CD4-positive, alpha-beta T cell treated with Interleukin-15 for 1 hour (primary cell): ENCODE results near the gene TCERG1L.
"Not testable (repeated sequence)": the region's sequence is repeated elsewhere in the genome, so short reads cannot be mapped to it uniquely, and the experiment has no call there.

ENCODE experiments used
- DNase-seq: peaks from one replicate; pipeline ENCODE4 v3.0.0-alpha.2; 2020

The TCERG1L gene

GRCh38 chr10:131137223-131137622 lies 174.3 kb downstream of the TCERG1L start:
- no peak for DNase-seq

DNA sequence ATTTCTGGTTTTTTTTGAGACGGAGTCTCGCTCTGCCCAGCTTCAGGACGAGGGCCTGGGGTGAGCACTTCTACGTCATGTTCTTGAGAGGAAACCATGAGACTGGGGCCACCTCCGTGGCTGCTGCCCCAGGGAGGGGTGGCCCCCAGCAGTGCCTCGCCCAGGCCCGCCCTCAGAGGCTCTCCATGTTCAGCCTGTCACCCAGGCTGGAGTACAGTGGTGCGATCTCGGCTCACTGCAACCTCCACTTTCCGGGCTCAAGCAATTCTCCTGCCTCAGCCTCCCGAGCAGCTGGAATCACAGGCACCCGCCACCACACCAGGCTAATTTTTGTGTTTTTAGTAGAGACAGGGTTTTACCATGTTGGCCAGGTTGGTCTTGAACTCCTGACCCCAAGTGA lies 175.2 kb downstream of the TCERG1L start:
- DNase-seq, result not testable (repeated sequence)

GRCh38 chr10:131135716-131136115 lies 175.8 kb downstream of the TCERG1L start:
- DNase-seq, result no peak

DNA sequence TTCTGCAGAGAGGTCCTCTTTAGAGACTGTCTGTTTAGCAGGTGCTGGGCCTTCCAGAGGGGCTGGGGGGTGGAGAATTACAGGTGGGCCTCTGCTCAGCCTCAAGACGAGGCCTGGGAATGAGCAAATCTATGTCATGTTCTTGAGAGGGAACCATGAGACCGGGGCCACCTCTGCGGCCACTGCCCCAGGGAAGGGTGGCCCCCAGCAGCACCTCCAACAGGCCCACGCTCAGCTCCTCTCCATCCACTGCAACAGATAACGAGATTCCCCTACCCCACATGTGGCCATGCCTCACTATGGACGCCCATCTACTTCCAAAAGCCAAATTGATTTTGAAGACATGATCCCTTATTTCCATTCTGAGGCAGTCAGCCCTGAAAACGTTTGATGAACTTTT lies 176.9 kb downstream of the TCERG1L start:
- DNase-seq, result no peak

GRCh38 chr10:131134001-131134576 lies 177.4 kb downstream of the TCERG1L start:
- DNase-seq, result no peak

- DNase-seq, result no peak
Observed at GRCh38 chr10:131132681-131133080, 178.8 kb downstream of the TCERG1L start.

DNA sequence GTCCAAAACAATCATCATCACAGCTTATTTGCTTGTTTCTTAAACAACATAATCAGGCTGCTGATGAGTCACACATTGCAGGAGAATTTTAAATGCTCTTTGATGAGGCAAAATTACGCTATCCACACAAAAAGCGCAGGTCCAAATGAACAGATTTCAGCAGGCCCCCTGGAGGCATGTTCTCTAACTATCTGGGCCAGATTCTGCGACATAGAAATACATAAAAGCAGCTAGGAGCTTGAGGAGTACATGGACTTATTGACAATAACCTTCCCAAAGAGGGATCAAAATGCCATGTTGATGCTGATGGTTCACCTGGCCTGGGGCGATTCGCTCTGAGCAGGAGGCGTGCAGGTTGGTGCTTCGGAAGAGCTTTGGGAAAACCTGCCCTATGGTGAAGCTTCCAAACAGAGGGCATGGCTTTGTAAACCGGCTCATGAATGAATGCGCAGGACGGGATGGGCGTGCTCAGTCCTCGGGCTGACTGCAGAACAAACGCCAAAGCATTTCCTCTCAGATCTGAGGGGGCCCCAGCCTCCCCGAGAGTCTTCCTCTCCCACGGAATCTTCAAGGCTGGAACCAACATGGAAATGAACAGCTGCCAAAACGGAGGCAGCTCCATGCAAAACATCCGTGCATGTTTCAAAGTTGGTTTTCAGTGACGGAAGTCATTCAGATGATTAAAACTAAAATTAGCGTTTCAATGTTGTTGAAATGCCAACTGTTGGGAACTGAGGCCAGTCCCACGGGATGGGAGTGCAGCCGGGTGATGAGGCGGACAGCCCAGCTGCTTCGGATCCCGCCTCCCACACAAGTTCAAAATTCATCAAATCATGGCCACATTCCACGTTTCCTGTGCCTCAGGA lies 179.6 kb downstream of the TCERG1L start:
- no peak for DNase-seq

DNA sequence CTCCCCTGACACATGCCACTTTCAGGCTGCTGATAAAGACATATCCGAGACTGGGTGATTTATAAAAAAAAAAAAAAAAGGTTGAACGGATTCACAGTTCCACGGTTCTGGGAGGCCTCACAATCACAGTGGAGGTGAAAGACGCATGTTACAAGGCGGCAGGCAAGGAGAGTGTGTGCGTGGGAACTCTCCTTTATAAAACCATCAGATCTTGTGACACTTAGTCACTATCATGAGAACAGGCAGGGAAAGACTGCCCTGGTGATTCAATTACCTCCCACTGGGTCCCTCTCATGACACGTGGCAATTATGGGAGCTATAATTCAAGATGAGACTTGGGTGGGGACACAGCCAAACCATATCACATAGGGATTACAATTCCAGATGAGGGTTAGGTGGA lies 181.5 kb downstream of the TCERG1L start:
- no peak for DNase-seq

DNA sequence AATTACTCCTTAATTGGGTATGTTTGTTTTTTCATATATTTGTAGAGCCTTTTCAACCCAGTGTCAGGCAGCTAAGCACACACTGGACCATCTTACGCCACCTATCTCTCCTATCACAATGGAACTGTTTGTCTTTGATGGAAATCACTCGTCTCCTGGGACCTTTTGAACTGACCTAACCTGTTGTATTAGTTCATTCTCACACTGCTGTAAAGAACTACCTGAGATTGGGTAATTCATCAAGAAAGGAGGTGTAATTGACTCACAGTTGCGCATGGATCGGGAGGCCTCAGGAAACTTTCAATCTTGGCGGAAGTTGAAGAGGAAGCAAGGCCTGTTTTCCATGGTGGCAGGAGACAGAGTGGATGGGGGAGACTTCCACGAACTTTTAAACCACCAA lies 182.0 kb downstream of the TCERG1L start:
- DNase-seq, result no peak

DNA sequence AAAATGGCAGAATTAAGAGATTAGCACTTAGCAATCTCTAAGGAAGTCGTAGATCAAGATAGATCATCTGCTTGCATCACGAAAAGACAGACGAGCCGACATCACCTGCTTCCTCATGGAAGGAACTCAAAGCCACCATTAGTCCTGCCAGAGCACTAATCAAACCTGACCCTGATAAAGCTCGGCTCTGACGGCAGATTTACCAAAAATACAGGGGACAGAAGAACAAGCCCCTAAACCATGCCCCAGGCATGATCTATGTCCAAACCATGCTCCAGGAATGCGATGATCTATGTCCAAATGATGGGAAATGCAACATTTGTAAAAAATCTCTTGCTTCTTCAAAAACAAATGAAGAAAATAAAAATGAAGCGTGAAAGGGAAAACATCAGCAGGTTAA lies 182.8 kb downstream of the TCERG1L start:
- DNase-seq, result no peak

DNA sequence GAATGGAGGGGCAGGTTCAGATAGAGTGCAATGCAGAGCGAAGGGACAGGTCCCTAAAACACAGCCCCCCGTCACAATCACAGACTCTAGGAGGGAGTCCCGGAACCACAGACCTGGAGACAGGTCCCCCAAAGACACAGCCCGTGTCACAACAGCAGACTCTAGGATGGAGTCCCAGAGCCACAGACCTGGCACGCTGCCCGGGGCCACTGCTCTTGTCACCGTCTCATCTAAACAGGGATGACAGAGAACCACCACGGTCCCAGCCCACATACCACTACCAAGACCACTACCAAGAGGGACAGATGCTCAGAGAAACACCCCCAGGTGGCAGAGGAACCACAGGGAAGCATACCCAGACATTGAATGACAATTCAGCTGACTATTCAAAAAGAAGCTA lies 183.9 kb downstream of the TCERG1L start:
- DNase-seq, result no peak

DNA sequence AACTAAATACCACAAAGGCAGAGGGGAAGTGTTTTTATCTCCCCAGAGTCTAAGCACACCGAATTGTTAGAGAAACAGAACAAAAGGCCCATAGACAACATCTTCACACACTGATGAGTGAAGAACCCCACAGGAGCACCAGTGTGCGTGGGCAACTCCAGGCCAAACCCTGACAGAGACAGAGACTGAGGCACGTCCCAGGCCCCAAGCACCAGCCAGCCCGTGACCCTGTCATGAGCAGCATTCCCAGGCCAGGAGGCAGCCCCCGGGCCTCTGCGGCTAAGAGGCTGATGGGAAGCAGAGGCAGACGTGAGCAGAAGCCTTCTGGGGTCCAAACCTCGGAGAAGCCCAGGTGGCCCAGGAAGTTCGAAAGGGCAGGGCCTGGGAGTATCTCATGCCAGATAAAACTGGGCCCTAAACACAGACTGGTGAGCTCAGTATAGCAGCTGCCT lies 184.4 kb downstream of the TCERG1L start:
- no peak for DNase-seq

DNA sequence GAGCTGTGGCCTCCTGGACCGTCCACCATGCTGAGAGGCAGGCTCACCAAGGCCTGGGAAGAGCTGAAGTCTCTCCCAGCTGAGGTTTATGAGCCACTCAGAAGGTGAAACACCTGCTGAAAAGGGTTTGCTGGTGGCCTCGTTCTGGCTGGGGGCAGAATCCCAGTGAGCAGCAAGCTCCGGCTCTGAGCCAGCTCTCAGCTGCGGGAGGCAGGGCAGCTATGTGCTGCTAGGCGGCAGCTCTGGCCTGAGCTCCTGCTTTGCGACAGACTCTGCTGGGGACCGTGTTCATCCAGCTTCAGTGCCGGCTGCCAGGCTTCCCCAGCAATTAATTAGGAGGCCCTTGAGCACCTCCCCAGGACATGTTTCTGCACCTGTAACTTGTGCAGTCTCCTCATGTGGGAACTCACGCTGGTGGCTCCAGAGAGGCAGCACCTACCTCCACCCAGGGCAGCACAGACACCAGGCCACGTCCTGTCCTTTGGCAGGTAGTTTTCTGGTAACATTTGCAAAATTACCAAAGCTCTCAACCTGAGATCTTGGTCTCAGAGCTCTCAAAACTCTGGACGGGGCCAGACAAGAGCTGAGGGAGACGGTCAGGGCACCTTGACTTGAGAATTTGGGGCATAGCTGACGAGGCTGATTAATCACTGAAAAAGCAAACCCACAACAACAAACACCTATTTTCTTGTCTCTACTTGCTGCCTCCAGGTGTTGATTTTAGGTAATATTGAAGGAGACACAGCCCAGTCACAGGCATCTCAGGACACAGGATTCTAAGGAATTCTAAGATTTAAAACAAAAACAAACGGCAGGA lies 185.0 kb downstream of the TCERG1L start:
- no peak for DNase-seq

DNA sequence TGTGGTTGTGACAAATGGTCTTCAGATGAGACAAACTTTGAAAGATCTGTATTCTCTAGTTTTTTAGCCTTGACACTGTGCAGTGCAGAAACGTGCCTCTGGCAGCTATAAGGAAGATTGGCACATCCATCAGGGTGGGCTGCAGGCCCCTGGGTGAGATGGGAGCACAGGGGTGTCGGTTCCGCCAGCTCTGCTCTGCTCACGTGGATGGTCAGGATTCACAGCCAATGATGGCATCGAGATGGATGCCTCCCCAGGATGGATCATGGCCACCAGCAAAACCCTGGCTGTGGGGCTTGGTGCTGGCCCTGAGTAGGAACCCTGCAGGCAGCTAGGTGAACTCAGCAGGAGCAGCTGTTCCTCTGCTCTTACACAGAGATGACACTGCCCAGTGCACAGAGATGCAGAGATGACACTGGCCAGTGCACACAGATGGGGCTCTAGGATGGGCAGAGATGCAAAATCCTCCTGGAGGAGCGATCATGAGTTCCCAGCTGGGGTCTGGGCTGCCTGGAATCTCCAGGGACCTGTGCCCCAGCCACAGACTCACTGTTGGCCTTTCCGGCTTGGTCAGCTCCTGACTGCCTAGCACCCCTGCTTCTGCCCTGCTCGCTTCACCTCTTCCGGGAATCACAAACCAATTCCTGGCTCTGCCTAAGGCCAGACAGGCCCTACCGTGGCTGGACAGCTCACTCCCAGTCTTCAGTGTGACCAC lies 185.9 kb downstream of the TCERG1L start:
- DNase-seq, result no peak

GRCh38 chr10:131124945-131125344 lies 186.6 kb downstream of the TCERG1L start:
- DNase-seq, result no peak

- no peak for DNase-seq
Observed at GRCh38 chr10:131123496-131123895, 188.0 kb downstream of the TCERG1L start.

- no peak for DNase-seq
Observed at GRCh38 chr10:131121511-131122035, 189.9 kb downstream of the TCERG1L start.

DNA sequence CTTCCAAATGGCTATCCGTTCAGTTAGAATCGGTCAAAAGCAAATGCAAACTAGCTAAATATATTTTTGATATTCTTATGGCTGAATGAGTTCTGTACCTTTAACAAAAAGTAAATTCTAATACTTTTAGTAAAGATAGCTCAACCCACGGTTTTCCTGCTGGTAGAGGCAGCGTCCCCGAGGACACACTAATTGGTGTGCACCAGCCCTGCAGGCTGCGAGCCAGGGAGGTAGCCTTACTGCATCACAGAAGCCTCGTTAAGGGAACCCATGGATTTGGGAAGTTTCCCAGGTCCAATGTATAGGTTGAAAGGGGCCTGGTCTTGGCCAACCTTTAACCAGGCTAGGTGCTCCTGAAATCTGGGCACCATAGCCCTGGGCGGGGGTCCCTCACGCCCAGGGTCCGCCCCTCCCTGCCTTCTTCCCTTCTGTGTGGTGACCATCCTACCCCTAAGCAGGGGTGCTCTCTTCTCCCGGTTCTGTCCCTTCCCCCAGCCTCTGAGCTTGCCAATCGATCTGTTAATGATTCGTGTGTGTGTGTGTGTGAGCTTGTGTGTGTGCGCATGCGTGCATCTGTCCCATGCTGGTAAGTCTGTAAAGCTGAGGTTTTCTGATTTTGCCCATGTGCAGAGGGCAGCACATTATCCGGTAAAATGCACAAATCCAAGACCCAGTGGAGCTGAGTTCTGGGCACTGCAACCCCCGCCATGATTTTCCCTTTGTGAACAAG lies 191.7 kb downstream of the TCERG1L start:
- no peak for DNase-seq

DNA sequence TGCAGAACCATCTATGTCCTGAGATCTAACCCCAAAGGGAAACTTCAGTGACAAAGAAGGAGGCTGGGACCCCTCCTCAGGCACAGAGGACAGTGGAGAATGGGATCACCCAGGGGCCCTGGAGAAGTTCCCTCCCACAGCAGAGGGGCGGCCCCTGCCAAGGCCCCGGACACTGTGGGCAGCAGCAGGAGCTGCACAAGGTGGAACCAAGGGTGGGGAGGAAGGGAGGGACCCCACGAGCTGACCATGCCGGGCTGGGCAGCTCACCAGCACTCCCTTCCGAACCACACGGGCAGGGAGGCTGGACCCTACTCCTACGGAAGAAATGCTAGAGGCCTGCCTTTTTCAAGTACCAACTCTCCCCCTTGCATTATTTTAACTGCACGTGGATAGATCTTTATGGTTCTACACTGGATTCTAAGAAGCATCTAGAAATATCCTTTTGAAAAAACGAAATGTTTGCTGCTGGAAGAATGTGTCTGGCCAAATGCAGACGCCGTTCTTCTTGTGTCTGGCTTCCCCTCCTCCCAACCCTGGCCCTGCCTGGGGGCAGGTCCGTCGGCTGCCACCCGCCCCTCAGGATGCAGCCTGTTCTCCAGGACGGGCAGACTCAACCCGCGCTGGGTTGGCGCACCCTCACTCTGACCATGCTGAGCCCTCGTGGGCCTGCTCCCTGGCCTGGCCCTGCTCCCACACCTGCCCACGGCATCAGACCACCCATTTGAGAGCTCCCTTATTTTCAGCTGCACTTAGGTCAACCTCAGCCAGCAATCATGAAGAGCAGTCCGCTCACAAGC lies 193.9 kb downstream of the TCERG1L start:
- no peak for DNase-seq

DNA sequence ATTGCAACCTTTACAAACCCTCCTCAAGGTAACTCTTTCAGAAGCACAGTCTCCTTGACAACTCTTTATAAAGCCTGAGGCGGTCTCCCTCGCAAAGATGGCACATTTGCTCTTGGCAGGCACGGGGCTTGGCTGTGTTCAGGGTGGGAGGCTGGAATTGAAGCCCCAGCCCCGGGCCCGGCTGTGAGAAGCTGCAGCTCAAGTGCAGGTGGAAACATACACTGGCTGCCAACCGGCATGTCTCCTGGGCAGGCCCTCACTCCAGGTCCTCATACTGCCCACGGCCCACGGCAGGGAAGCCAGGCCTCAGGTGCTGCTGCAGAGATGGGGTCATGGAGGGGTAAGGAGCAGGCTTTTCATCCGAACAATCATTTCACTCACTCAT lies 194.5 kb downstream of the TCERG1L start:
- no peak for DNase-seq
